ENCODE results near the gene TLCD4.
"Not testable (repeated sequence)": the region's sequence is repeated elsewhere in the genome, so short reads cannot be mapped to it uniquely, and the experiment has no call there.

TLCD4 gene

GRCh38 chr1:95117207-95118066 is at the start of gene TLCD4:
Gene TLCD4, plus strand, starts transcription at chr1:95117355. Its CDS starts 26,547 bp downstream, at chr1:95143902.
- FAIRE-seq, result no peak

GRCh38 chr1:95067568-95067967 is 49.6 kb upstream of the TLCD4 start:
- FAIRE-seq, result no peak

GRCh38 chr1:95068956-95069709 is 48.0 kb upstream of the TLCD4 start:
- peak; percentile 66 for FAIRE-seq

GRCh38 chr1:95069710-95070093 is 47.5 kb upstream of the TLCD4 start:
- FAIRE-seq, result no peak

- no peak for FAIRE-seq
These were observed 45.6 kb upstream of the TLCD4 start for GRCh38 chr1:95071539-95071938.

- FAIRE-seq, result no peak
These were observed 45.0 kb upstream of the TLCD4 start for GRCh38 chr1:95072117-95072516.

GRCh38 chr1:95072532-95073419 is 44.4 kb upstream of the TLCD4 start, which contains the start of gene ALG14:
Gene ALG14, minus strand, starts transcription at chr1:95072951. Its CDS starts 53 bp downstream, at chr1:95072898.
- FAIRE-seq, result peak; percentile 9

- no peak for FAIRE-seq
These were observed 43.7 kb upstream of the TLCD4 start for GRCh38 chr1:95073446-95073845.

- no peak for FAIRE-seq
These were observed 41.1 kb upstream of the TLCD4 start for GRCh38 chr1:95076034-95076433.

- FAIRE-seq, result no peak
These were observed 36.7 kb upstream of the TLCD4 start for GRCh38 chr1:95080446-95080845.

- no peak for FAIRE-seq
These were observed 36.3 kb upstream of the TLCD4 start for GRCh38 chr1:95080879-95081278.

- peak; percentile 45 for FAIRE-seq
These were observed 32.6 kb upstream of the TLCD4 start for GRCh38 chr1:95084317-95085176.

GRCh38 chr1:95085376-95085775 is 31.8 kb upstream of the TLCD4 start:
- FAIRE-seq, result no peak

GRCh38 chr1:95086949-95087533 is 30.1 kb upstream of the TLCD4 start:
- FAIRE-seq, result no peak

GRCh38 chr1:95088303-95088702 is 28.9 kb upstream of the TLCD4 start:
- no peak for FAIRE-seq

- no peak for FAIRE-seq
These were observed 27.4 kb upstream of the TLCD4 start for GRCh38 chr1:95089650-95090287.

- not testable (repeated sequence) for FAIRE-seq
These were observed 25.9 kb upstream of the TLCD4 start for GRCh38 chr1:95091290-95091689.

GRCh38 chr1:95092891-95093290 is 24.3 kb upstream of the TLCD4 start:
- FAIRE-seq, result not testable (repeated sequence)

GRCh38 chr1:95093296-95093695 is 23.9 kb upstream of the TLCD4 start:
- no peak for FAIRE-seq

- no peak for FAIRE-seq
These were observed 22.2 kb upstream of the TLCD4 start for GRCh38 chr1:95094923-95095322.

- FAIRE-seq, result no peak
These were observed 21.3 kb upstream of the TLCD4 start for GRCh38 chr1:95095833-95096217.

All from islet of Langerhans (tissue), 1 donor.